ENCODE data around the gene GALNTL6. TPM values are rescaled to one million over a fixed set of nuclear protein-coding genes. Genes with fewer than 3 reads are reported as not detected.

The GALNTL6 gene
- total RNA-seq, 2 donors from 2014 or later = 0.92 to 3.8 TPM

DNA sequence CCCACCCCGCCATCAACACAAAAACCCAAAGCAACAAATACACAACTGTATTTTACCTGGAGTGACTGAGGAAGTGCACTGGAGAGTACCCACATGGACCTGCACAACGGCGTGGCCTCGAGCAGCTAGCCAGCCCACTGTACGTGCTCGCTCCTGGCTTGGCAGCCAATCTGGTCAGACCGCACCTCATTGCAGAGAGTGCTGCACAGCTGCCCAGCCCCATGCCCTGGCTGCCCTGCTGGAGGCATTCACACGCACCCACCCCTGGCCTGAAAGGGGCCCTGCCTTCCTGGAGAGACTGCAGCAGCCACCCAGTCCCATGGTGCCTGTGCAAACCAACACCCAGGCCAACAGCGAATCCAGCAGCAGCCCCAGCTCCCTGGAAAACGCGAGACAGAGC is 116.3 kb downstream of the GALNTL6 start:
- ATAC-seq (ENCODE audit: insufficient number of reproducible peaks, low FRiP score, low read depth) = no peak
- no peak for TF ChIP-seq CTCF (IDR thresholded peaks at IDR 0.05)

DNA sequence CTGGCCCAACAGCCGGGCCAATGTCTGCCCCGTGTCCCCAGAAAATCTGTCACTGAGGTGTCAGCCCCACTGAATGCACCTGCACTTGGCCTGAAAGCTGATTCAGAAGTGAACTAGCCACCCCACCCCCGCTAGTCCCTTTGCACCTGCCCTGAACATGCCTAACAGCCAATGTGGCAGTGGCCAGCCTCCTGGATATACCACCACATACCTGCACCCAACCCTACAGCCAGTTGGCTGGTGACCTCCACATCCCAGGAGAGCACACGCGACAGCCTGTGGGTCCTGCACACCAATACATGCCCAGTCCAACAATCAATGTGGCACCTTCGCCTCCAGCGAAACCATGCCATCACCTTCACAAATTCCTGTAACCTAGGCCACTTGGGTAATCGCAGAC is 116.7 kb downstream of the GALNTL6 start:
- Histone ChIP-seq H3K27me3 (replicated peaks; ENCODE audit: insufficient read depth) (no peaks in the 10 kb centered on the region), H3K4me1 (ENCODE audit: control insufficient read depth in 1 of 2, low read depth in 2 of 2) (no peaks in the 10 kb centered on the region), H3K4me3 (no peak overlapping the region), H3K27ac (no peak overlapping the region), H3K9me3 (no peaks in the 10 kb centered on the region), H3K36me3 (no peaks in the 10 kb centered on the region)
- no peak for TF ChIP-seq CTCF (IDR thresholded peaks at IDR 0.05)
- ATAC-seq (ENCODE audit: insufficient number of reproducible peaks, low FRiP score, low read depth) (no peak), DNase-seq (ENCODE audit: low spot score) (no peak)

More for the DNA sequence above, 116.3 kb downstream of the GALNTL6 start:
- Histone ChIP-seq H3K36me3 (no peaks in the 10 kb centered on the region), H3K4me1 (ENCODE audit: control insufficient read depth in 1 of 2, low read depth in 2 of 2) (no peaks in the 10 kb centered on the region), H3K27me3 (replicated peaks; ENCODE audit: insufficient read depth) (no peaks in the 10 kb centered on the region), H3K27ac (no peak overlapping the region), H3K9me3 (no peaks in the 10 kb centered on the region), H3K4me3 (no peak overlapping the region)
- no peak for DNase-seq (ENCODE audit: low spot score)

GRCh38 chr4:171932238-171932637 is 119.0 kb downstream of the GALNTL6 start:
- H3K27ac ChIP-seq = no peak overlapping the region
- no peaks in the 10 kb centered on the region for H3K36me3 ChIP-seq
- H3K4me1 ChIP-seq (ENCODE audit: control insufficient read depth in 1 of 2, low read depth in 2 of 2) = no peaks in the 10 kb centered on the region
- no peaks in the 10 kb centered on the region for H3K27me3 ChIP-seq (replicated peaks; ENCODE audit: insufficient read depth)
- no peak overlapping the region for H3K4me3 ChIP-seq
- no peak for TF ChIP-seq CTCF (IDR thresholded peaks at IDR 0.05)
- DNase-seq (ENCODE audit: low spot score) = no peak
- no peak for ATAC-seq (ENCODE audit: insufficient number of reproducible peaks, low FRiP score, low read depth)
- H3K9me3 ChIP-seq = no peaks in the 10 kb centered on the region

DNA sequence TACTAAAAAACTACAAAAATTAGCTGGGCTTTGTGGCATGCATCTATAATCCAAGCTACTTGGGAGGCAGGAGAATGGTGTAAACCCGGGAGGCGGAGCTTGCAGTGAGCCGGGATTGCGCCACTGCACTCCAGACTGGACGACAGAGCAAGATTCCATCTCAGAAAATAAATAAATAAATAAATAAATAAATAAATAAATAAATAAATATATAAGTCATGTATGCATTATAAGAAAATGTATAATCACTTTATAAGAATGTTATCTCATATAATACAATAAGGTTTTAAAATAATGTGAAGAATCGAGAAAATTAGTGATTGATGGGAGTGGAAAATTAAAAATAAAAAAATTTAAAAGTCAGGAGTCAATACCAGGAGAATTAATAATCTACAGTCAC is 127.5 kb downstream of the GALNTL6 start:
- TF ChIP-seq CTCF (IDR thresholded peaks at IDR 0.05) = no peak
- H3K36me3 ChIP-seq = no peaks in the 10 kb centered on the region

DNA sequence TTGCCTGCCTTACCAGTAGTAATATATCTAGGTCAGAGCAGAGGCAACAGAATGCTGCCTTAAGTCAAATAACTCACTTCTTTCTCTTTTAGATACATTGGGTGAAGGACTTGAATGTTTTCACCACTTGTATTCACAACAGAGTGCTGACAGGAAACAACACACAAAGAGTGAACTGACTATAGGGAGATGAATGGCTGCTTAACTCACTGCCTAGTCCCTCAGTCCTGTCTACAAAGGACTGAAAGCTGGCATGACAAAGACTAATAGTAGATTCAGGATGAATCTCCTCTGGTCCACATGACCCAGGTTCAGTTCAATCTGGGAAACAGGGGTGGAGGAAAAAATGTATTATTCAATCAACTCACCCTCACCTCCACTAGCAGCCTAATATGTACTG is 134.2 kb downstream of the GALNTL6 start:
- no peaks in the 10 kb centered on the region for H3K27me3 ChIP-seq (replicated peaks; ENCODE audit: insufficient read depth)
- ATAC-seq (ENCODE audit: insufficient number of reproducible peaks, low FRiP score, low read depth) (no peak), DNase-seq (ENCODE audit: low spot score) (no peak)
- TF ChIP-seq CTCF (IDR thresholded peaks at IDR 0.05) = no peak
- no peaks in the 10 kb centered on the region for H3K9me3 ChIP-seq
- H3K4me1 ChIP-seq (ENCODE audit: control insufficient read depth in 1 of 2, low read depth in 2 of 2) = no peaks in the 10 kb centered on the region
- H3K36me3 ChIP-seq = no peaks in the 10 kb centered on the region
- H3K27ac ChIP-seq = no peak overlapping the region
- H3K4me3 ChIP-seq = no peak overlapping the region

More for the DNA sequence above, 127.5 kb downstream of the GALNTL6 start:
- no peak for ATAC-seq (ENCODE audit: insufficient number of reproducible peaks, low FRiP score, low read depth)
- no peaks in the 10 kb centered on the region for H3K4me1 ChIP-seq (ENCODE audit: control insufficient read depth in 1 of 2, low read depth in 2 of 2)
- no peaks in the 10 kb centered on the region for H3K27me3 ChIP-seq (replicated peaks; ENCODE audit: insufficient read depth)
- no peak for DNase-seq (ENCODE audit: low spot score)
- H3K9me3 ChIP-seq = no peaks in the 10 kb centered on the region
- H3K4me3 ChIP-seq = no peak overlapping the region
- H3K27ac ChIP-seq = no peak overlapping the region

All from thoracic aorta (tissue), 2 donors.